ENCODE measurements around the gene MGLL. TPM values are rescaled to one million over a fixed set of nuclear protein-coding genes. Genes with fewer than 3 reads are reported as not detected.

Gene MGLL
- total and polyA plus RNA-seq, 12 donors = 1.9 to 48.1 (median 33.3) TPM

GRCh38 chr3:127663151-127663550 lies 159.2 kb downstream of the MGLL start:
- TF ChIP-seq, protein P1, sequence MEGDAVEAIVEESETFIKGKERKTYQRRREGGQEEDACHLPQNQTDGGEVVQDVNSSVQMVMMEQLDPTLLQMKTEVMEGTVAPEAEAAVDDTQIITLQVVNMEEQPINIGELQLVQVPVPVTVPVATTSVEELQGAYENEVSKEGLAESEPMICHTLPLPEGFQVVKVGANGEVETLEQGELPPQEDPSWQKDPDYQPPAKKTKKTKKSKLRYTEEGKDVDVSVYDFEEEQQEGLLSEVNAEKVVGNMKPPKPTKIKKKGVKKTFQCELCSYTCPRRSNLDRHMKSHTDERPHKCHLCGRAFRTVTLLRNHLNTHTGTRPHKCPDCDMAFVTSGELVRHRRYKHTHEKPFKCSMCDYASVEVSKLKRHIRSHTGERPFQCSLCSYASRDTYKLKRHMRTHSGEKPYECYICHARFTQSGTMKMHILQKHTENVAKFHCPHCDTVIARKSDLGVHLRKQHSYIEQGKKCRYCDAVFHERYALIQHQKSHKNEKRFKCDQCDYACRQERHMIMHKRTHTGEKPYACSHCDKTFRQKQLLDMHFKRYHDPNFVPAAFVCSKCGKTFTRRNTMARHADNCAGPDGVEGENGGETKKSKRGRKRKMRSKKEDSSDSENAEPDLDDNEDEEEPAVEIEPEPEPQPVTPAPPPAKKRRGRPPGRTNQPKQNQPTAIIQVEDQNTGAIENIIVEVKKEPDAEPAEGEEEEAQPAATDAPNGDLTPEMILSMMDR (IDR thresholded peaks at IDR 0.05) = no peak
- no peak for TF ChIP-seq POLR2A (IDR thresholded peaks at IDR 0.05)
- H3K36me3 ChIP-seq (replicated peaks in 1 of 2) = no peaks in the 10 kb centered on the region
- peaks cover 0 to 5% of the 10 kb centered on the region in 2 donors for H3K4me1 ChIP-seq (replicated peaks in 1 of 2)
- 84 to 91% (median 86%) methylated on average over 5 of the region's 5 CpGs for WGBS, 4 donors
- no peak overlapping the region for H3K27ac ChIP-seq
- no peaks in the 10 kb centered on the region for H3K27me3 ChIP-seq
- DNase-seq = no peak
- no peaks in the 10 kb centered on the region for H3K9me3 ChIP-seq (replicated peaks in 1 of 3)
- intact Hi-C loops (cut with DNase I) = no loop called here
- H3K4me3 ChIP-seq = no peak overlapping the region

GRCh38 chr3:127662001-127662469 lies 160.3 kb downstream of the MGLL start:
- no peak overlapping the region for H3K27ac ChIP-seq
- H3K4me3 ChIP-seq = no peak overlapping the region
- no peaks in the 10 kb centered on the region for H3K27me3 ChIP-seq
- DNase-seq = no peak
- TF ChIP-seq, protein P1 (IDR thresholded peaks at IDR 0.05) = no peak
- TF ChIP-seq POLR2A (IDR thresholded peaks at IDR 0.05) = no peak
- no peaks in the 10 kb centered on the region for H3K9me3 ChIP-seq (replicated peaks in 1 of 3)
- intact Hi-C loops (cut with DNase I) = no loop called here
- H3K36me3 ChIP-seq (replicated peaks in 1 of 2) = no peaks in the 10 kb centered on the region
- 77 to 90% (median 82%) methylated on average over 11 of the region's 11 CpGs for WGBS, 4 donors
- H3K4me1 ChIP-seq (replicated peaks in 1 of 2) = peaks cover 0 to 5% of the 10 kb centered on the region in 2 donors

DNA sequence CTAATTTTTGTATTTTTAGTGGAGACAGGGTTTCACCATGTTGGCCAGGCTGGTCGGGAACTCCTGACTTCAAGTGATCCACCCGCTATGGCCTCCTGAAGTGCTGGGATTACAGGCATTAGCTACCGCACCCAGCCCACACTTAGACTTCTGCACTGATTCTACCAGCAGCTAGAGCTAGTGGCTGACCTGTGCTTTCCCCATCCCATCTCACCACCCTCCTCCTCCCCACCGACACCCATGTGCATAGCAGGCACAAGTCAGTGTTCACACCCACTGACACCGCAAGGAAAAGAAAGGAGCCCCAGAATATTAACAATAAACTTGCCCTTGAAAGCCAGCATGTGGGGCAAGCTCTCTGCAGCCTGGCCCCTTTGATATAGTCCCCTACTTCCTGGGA lies 160.7 kb downstream of the MGLL start:
- intact Hi-C loops (cut with DNase I) = no loop called here
- Histone ChIP-seq H3K27me3 (no peaks in the 10 kb centered on the region), H3K36me3 (replicated peaks in 1 of 2) (no peaks in the 10 kb centered on the region), H3K4me1 (replicated peaks in 1 of 2) (peaks cover 0 to 5% of the 10 kb centered on the region in 2 donors), H3K27ac (no peak overlapping the region), H3K9me3 (replicated peaks in 1 of 3) (no peaks in the 10 kb centered on the region), H3K4me3 (no peak overlapping the region)
- no peak for DNase-seq
- WGBS, 4 donors = 92 to 98% (median 96%) methylated on average over 5 of the region's 5 CpGs
- no peak for TF ChIP-seq POLR2A (IDR thresholded peaks at IDR 0.05)
- TF ChIP-seq, protein P1 (IDR thresholded peaks at IDR 0.05) = no peak

DNA sequence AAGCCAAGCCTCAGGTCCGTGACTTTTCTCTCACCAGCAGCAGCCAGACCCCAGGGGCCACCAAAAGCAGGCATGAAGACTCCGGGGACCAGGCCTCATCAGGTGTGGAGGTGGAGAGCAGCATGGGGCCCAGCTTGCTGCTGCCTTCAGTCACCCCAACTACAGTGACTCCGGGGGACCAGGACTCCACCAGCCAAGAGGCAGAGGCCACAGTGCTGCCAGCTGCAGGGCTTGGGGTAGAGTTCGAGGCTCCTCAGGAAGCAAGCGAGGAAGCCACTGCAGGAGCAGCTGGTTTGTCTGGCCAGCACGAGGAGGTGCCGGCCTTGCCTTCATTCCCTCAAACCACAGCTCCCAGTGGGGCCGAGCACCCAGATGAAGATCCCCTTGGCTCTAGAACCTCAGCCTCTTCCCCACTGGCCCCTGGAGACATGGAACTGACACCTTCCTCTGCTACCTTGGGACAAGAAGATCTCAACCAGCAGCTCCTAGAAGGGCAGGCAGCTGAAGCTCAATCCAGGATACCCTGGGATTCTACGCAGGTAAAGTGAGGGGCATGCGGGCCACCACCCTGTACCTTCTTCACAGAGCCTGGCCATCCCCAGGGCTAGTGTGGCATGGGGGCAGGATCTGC lies 161.6 kb downstream of the MGLL start:
- Histone ChIP-seq H3K27me3 (no peaks in the 10 kb centered on the region), H3K4me1 (replicated peaks in 1 of 2) (peaks cover 0 to 9% of the 10 kb centered on the region in 2 donors), H3K36me3 (replicated peaks in 1 of 2) (no peaks in the 10 kb centered on the region), H3K27ac (no peak overlapping the region), H3K9me3 (replicated peaks in 1 of 3) (no peaks in the 10 kb centered on the region), H3K4me3 (no peak overlapping the region)
- intact Hi-C loops (cut with DNase I) = no loop called here
- TF ChIP-seq, protein P1 (IDR thresholded peaks at IDR 0.05) = no peak
- TF ChIP-seq POLR2A (IDR thresholded peaks at IDR 0.05) = no peak
- DNase-seq = no peak
- WGBS, 4 donors = 90 to 99% (median 94%) methylated on average over 3 to 10 of the region's 10 CpGs
